GM21423 (cell line): Measurements from ENCODE around the gene YY1.
A peak's percentile ranks its signal among the peaks of the same experiment; 100 is the strongest.
"Not testable (repeated sequence)": the region's sequence is repeated elsewhere in the genome, so short reads cannot be mapped to it uniquely, and the experiment has no call there.

Experiments used
- ATAC-seq: cut with Tn5 transposase; IDR thresholded peaks from one replicate; pipeline ENCODE4 v1.9.1; 2021; ENCODE audit warnings: mild to moderate bottlenecking, moderate library complexity; ENCODE audit not compliant: unreplicated experiment

Gene YY1

GRCh38 chr14:100309028-100309737 is 70.2 kb downstream of the YY1 start:
- ATAC-seq: no peak

- not testable (repeated sequence) for ATAC-seq
Measured at GRCh38 chr14:100312110-100312876, 73.3 kb downstream of the YY1 start.

GRCh38 chr14:100312877-100313400 is 74.0 kb downstream of the YY1 start:
- ATAC-seq: no peak

GRCh38 chr14:100313464-100314230 is 74.7 kb downstream of the YY1 start:
- no peak for ATAC-seq

- no peak for ATAC-seq
Measured at GRCh38 chr14:100314724-100315123, 75.8 kb downstream of the YY1 start.

GRCh38 chr14:100317389-100317788 is 78.4 kb downstream of the YY1 start:
- ATAC-seq: no peak

GRCh38 chr14:100317912-100318808 is 79.2 kb downstream of the YY1 start:
- peak; percentile 83 for ATAC-seq

GRCh38 chr14:100320157-100320856 is 81.4 kb downstream of the YY1 start:
- no peak for ATAC-seq

GRCh38 chr14:100321473-100322137 is 82.7 kb downstream of the YY1 start:
- ATAC-seq: no peak

GRCh38 chr14:100322138-100322957 is 83.4 kb downstream of the YY1 start:
- ATAC-seq: no peak

GRCh38 chr14:100323121-100323941 is 84.4 kb downstream of the YY1 start, which contains the start of gene SLC25A47:
Gene SLC25A47, plus strand, starts transcription at chr14:100323339. Its CDS starts 76 bp downstream, at chr14:100323415.
- no peak for ATAC-seq

- ATAC-seq: no peak
Measured at GRCh38 chr14:100323942-100324307, 85.0 kb downstream of the YY1 start.

- ATAC-seq: no peak
Measured at GRCh38 chr14:100325231-100325632, 86.3 kb downstream of the YY1 start.

GRCh38 chr14:100325958-100326357 is 87.0 kb downstream of the YY1 start:
- no peak for ATAC-seq

GRCh38 chr14:100327128-100327527 is 88.2 kb downstream of the YY1 start:
- no peak for ATAC-seq

GRCh38 chr14:100328495-100329163 is 89.7 kb downstream of the YY1 start:
- no peak for ATAC-seq
